GM21360 (cell line): ENCODE data around the gene CHD2.

Experiments used
- ATAC-seq: cut with Tn5 transposase; IDR thresholded peaks from one replicate; pipeline ENCODE4 v1.9.1; 2021; ENCODE audit warnings: mild to moderate bottlenecking, moderate library complexity; ENCODE audit not compliant: unreplicated experiment

CHD2 gene

GRCh38 chr15:92928225-92928750 lies 28.2 kb downstream of the CHD2 start:
- ATAC-seq: no peak

- no peak for ATAC-seq
These were observed 28.9 kb downstream of the CHD2 start for GRCh38 chr15:92929002-92929401.

GRCh38 chr15:92930054-92930621 lies 30.0 kb downstream of the CHD2 start:
- no peak for ATAC-seq

GRCh38 chr15:92930776-92931175 lies 30.7 kb downstream of the CHD2 start:
- no peak for ATAC-seq

- no peak for ATAC-seq
These were observed 33.0 kb downstream of the CHD2 start for GRCh38 chr15:92932946-92933649.

- no peak for ATAC-seq
These were observed 33.7 kb downstream of the CHD2 start for GRCh38 chr15:92933831-92934230.

GRCh38 chr15:92934716-92935115 lies 34.6 kb downstream of the CHD2 start:
- ATAC-seq: no peak

GRCh38 chr15:92936138-92936537 lies 36.0 kb downstream of the CHD2 start:
- ATAC-seq: no peak

- ATAC-seq: no peak
These were observed 36.6 kb downstream of the CHD2 start for GRCh38 chr15:92936693-92937092.

GRCh38 chr15:92937901-92938300 lies 37.8 kb downstream of the CHD2 start:
- no peak for ATAC-seq

GRCh38 chr15:92938387-92938786 lies 38.3 kb downstream of the CHD2 start:
- no peak for ATAC-seq

- ATAC-seq: no peak
These were observed 41.5 kb downstream of the CHD2 start for GRCh38 chr15:92941668-92942067.

- ATAC-seq: no peak
These were observed 42.6 kb downstream of the CHD2 start for GRCh38 chr15:92942706-92943105.

- no peak for ATAC-seq
These were observed 43.5 kb downstream of the CHD2 start for GRCh38 chr15:92943581-92943980.

GRCh38 chr15:92944946-92945521 lies 44.9 kb downstream of the CHD2 start:
- no peak for ATAC-seq

- no peak for ATAC-seq
These were observed 47.1 kb downstream of the CHD2 start for GRCh38 chr15:92947071-92947730.

GRCh38 chr15:92949604-92950249 lies 49.6 kb downstream of the CHD2 start:
- ATAC-seq: no peak

- ATAC-seq: no peak
These were observed 51.8 kb downstream of the CHD2 start for GRCh38 chr15:92951800-92952457.

- no peak for ATAC-seq
These were observed 52.3 kb downstream of the CHD2 start for GRCh38 chr15:92952458-92952850.

GRCh38 chr15:92953566-92953965 lies 53.4 kb downstream of the CHD2 start:
- no peak for ATAC-seq

- no peak for ATAC-seq
These were observed 53.9 kb downstream of the CHD2 start for GRCh38 chr15:92954002-92954401.
